ENCODE measurements around the gene RAPGEF4.

- TF ChIP-seq ZBTB49 (CRISPR knock-in tag; IDR thresholded peaks at IDR 0.05; ENCODE audit: borderline replicate concordance) (no peak), CREB5 (CRISPR knock-in tag; IDR thresholded peaks at IDR 0.05) (no peak), SIX5 (IDR thresholded peaks at IDR 0.05; ENCODE audit: borderline replicate concordance in 1 of 2, insufficient read depth in 1 of 2, low read depth in 1 of 2, low read length in 2 of 2) (no peak), SRF (CRISPR knock-in tag; IDR thresholded peaks at IDR 0.05) (no peak), TBP (optimal IDR thresholded peaks at IDR 0.05; ENCODE audit: low read depth, low read length) (no peak), POLR2A (conservative IDR thresholded peaks at IDR 0.05) (no peak)
Measured at GRCh38 chr2:172821370-172822338, 86.0 kb downstream of the RAPGEF4 start.

Data from K562 (cell line).